T-helper 17 cell (primary cell): ENCODE data around the gene RPGRIP1L. TPM values are rescaled to one million over a fixed set of nuclear protein-coding genes. Genes with fewer than 3 reads are reported as not detected.

Experiments used
- ATAC-seq: fragments of 150-1000 bp; cut with Tn5 transposase; 2 replicates; pipeline ENCODE4 v1.10.0; 2021; ENCODE audit warnings: mild to moderate bottlenecking, moderate library complexity
- DNase-seq, 3 donors: peaks; one replicate each; pipeline versions ENCODE4 v3.0.0 to v3.0.0-alpha.2; 2020 to 2021
- H3K9me3 ChIP-seq: one replicate; pipeline ENCODE4 v1.7.0; 2013; ENCODE audit warnings: low read length, mild to moderate bottlenecking; ENCODE audit not compliant: control insufficient read depth, poor library complexity, severe bottlenecking
- H3K27ac Mint-ChIP-seq: one replicate; pipeline ENCODE4 v1.8.0; 2022; ENCODE audit warnings: mild to moderate bottlenecking, moderate library complexity, mixed read lengths
- H3K27me3 Mint-ChIP-seq: one replicate; pipeline ENCODE4 v1.8.0; 2022; ENCODE audit warnings: mixed read lengths
- H3K36me3 Mint-ChIP-seq: one replicate; pipeline ENCODE4 v1.8.0; 2022; ENCODE audit warnings: low read depth, mixed read lengths
- H3K4me1 Mint-ChIP-seq: one replicate; pipeline ENCODE4 v1.8.0; 2022; ENCODE audit warnings: mild to moderate bottlenecking, mixed read lengths
- H3K4me3 Mint-ChIP-seq: one replicate; pipeline ENCODE4 v1.8.0; 2022; ENCODE audit warnings: mild to moderate bottlenecking, moderate library complexity, mixed read lengths
- total RNA-seq, 4 donors: library from RNA in 2 of 4; stranded (reverse) in 2 of 4; gene quantifications; one replicate each; pipeline ENCODE4 v1.2.3 and lab custom pipeline; 2022 to 2026

RPGRIP1L gene
- total RNA-seq (1 to 10 TPM; 2.1 to 4.1 TPM), total RNA-seq (lab: John Stamatoyannopoulos, UW) (5.3 to 7.2 reads per million in 2 donors)

GRCh38 chr16:53703590-53704444 lies at the start of gene RPGRIP1L, which contains the start of gene FTO:
TSS of gene RPGRIP1L (minus strand) at chr16:53703859. CDS start at chr16:53700723, 3,136 bp downstream.
TSS of gene FTO (plus strand) at chr16:53704156.
- ATAC-seq (peak; percentile 94), DNase-seq (peak; percentile 91 to 95 (median 94))
- peak within 1 kb of the TSS; percentile 99 for H3K4me3 Mint-ChIP-seq
- peaks cover 29% of the 10 kb centered on the region for H3K4me1 Mint-ChIP-seq
- H3K27me3 Mint-ChIP-seq = no peaks in the 10 kb centered on the region
- H3K36me3 Mint-ChIP-seq = peaks cover 3% of the 10 kb centered on the region
- H3K9me3 ChIP-seq = no peaks in the 10 kb centered on the region
- peak within 1 kb of the TSS; percentile 97 for H3K27ac Mint-ChIP-seq

- ATAC-seq (no peak), DNase-seq (no peak)
- H3K27me3 Mint-ChIP-seq = no peaks in the 10 kb centered on the region
- peaks cover 16% of the 10 kb centered on the region for H3K4me1 Mint-ChIP-seq
- H3K27ac Mint-ChIP-seq = no peak overlapping the region
- no peaks in the 10 kb centered on the region for H3K9me3 ChIP-seq
- no peak overlapping the region for H3K4me3 Mint-ChIP-seq
- H3K36me3 Mint-ChIP-seq = no peaks in the 10 kb centered on the region
Measured at GRCh38 chr16:53753431-53753830, 49.8 kb upstream of the RPGRIP1L start.

- Mint-ChIP-seq H3K27me3 (no peaks in the 10 kb centered on the region), H3K27ac (no peak overlapping the region), H3K4me3 (no peak overlapping the region), H3K36me3 (peaks cover 1% of the 10 kb centered on the region), H3K4me1 (peaks cover 16% of the 10 kb centered on the region)
- no peak for DNase-seq
- no peak for ATAC-seq
- H3K9me3 ChIP-seq = no peaks in the 10 kb centered on the region
Measured at GRCh38 chr16:53752560-53752959, 48.9 kb upstream of the RPGRIP1L start.

GRCh38 chr16:53745753-53746266 lies 42.2 kb upstream of the RPGRIP1L start:
- H3K27ac Mint-ChIP-seq = peak overlapping the region; percentile 68
- H3K4me1 Mint-ChIP-seq = peaks cover 28% of the 10 kb centered on the region
- no peak for DNase-seq
- no peak for ATAC-seq
- no peaks in the 10 kb centered on the region for H3K27me3 Mint-ChIP-seq
- H3K9me3 ChIP-seq = no peaks in the 10 kb centered on the region
- peaks cover 3% of the 10 kb centered on the region for H3K36me3 Mint-ChIP-seq
- no peak overlapping the region for H3K4me3 Mint-ChIP-seq

GRCh38 chr16:53745086-53745485 lies 41.4 kb upstream of the RPGRIP1L start:
- ATAC-seq = no peak
- H3K27ac Mint-ChIP-seq = peak overlapping the region; percentile 68
- H3K4me3 Mint-ChIP-seq = peak overlapping the region; percentile 9

DNA sequence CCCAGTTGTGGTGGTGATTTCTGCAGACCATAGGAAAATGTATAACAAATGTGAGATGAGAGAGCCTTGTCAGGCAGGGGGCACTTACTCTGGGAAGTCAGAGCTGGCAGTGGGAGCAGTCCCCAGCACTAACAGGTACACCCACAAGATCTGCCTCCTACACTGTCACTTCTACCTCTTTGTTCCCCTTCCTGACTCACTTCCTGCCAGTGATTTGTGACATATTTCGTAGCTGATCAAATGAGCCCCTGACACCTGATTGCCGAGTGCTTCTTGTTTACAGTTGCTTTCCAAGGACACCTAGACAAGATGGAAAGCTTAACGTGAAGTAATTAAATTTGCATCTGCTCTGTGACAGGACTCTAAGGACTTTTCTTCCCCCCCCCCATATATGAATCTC lies 40.8 kb upstream of the RPGRIP1L start:
- Mint-ChIP-seq H3K36me3 (peaks cover 3% of the 10 kb centered on the region), H3K4me1 (peaks cover 32% of the 10 kb centered on the region), H3K27me3 (no peaks in the 10 kb centered on the region), H3K27ac (peak overlapping the region; percentile 68), H3K4me3 (peak overlapping the region; percentile 66)
- DNase-seq (no peak), ATAC-seq (peak; percentile 89)
- H3K9me3 ChIP-seq = no peaks in the 10 kb centered on the region

More at GRCh38 chr16:53745086-53745485, 41.4 kb upstream of the RPGRIP1L start:
- no peaks in the 10 kb centered on the region for H3K9me3 ChIP-seq
- Mint-ChIP-seq H3K4me1 (peaks cover 30% of the 10 kb centered on the region), H3K27me3 (no peaks in the 10 kb centered on the region), H3K36me3 (peaks cover 3% of the 10 kb centered on the region)
- DNase-seq = no peak

GRCh38 chr16:53743149-53743566 lies 39.5 kb upstream of the RPGRIP1L start:
- Mint-ChIP-seq H3K4me1 (peaks cover 32% of the 10 kb centered on the region), H3K27ac (no peak overlapping the region), H3K4me3 (no peak overlapping the region), H3K27me3 (no peaks in the 10 kb centered on the region), H3K36me3 (peaks cover 3% of the 10 kb centered on the region)
- DNase-seq (no peak), ATAC-seq (peak; percentile 44)
- H3K9me3 ChIP-seq = no peaks in the 10 kb centered on the region

DNA sequence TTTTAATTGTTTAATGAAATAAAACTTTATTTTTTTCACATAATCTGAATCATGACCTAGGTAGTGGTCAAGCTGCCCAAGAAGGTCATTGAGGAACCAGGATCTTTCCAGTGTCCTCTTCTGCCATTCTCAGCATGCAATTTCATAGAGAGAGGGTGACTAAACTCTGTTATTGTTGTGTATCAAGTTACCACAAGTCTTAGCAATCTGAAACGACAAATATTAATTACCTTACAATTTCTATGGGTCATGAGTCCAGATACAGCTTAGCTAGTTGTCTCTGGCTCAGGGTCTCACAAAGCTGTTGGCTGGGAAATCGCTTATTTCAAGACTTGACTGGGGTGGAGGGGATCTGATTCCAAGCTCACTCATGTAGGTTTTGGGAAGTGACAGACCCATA lies 37.9 kb upstream of the RPGRIP1L start:
- Mint-ChIP-seq H3K36me3 (no peaks in the 10 kb centered on the region), H3K4me1 (peaks cover 30% of the 10 kb centered on the region), H3K4me3 (no peak overlapping the region), H3K27ac (no peak overlapping the region), H3K27me3 (no peaks in the 10 kb centered on the region)
- no peak for DNase-seq
- H3K9me3 ChIP-seq = no peaks in the 10 kb centered on the region
- ATAC-seq = no peak

DNA sequence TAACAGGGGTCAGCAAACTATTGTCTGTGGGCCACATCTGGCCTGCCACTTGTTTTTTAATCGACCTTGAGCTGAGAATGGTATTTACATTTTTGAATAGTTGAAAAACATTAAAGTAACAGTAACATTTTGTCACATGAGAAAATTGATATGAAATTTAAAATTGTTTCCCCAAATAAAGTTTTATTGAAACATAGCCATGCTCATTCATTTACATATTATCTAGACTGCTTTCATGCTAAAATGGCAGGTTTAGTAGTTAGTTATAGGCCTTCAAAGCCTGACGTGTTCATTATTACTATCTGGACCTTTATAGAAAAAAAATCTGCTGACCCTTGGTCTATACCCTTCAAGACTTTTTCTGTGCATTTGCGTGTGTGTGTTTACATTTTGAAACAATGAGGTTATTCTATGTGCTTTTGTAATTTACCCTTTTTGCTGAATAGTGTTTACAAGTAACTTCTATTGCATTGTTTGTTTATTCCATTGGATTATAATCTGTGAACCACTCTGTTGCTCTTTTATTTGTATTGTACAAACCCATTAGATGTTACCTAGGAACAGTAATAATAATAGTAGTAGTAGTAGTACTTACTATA lies 37.4 kb upstream of the RPGRIP1L start:
- Mint-ChIP-seq H3K36me3 (no peaks in the 10 kb centered on the region), H3K4me3 (no peak overlapping the region), H3K27ac (no peak overlapping the region), H3K4me1 (peaks cover 35% of the 10 kb centered on the region), H3K27me3 (no peaks in the 10 kb centered on the region)
- ATAC-seq (no peak), DNase-seq (no peak)
- no peaks in the 10 kb centered on the region for H3K9me3 ChIP-seq

DNA sequence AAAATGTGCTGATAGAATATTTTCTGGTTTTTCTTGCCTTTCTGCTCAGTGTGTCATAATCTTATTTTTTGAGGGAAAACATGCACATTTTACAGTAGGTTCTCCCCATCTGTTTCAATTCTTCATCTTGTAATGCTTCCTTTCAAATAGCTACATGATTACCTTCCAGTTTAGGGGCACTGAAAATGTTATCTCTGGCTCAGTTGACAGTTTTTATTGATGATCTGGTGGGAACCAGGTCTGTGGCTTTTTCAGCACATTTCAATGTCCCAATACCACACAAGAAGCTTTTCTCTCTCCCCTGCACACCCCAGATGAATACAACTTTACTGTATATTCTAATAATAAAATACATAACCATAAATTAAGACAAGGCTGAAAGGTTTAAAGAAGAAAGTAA lies 36.8 kb upstream of the RPGRIP1L start:
- ATAC-seq = no peak
- H3K27ac Mint-ChIP-seq = no peak overlapping the region
- H3K27me3 Mint-ChIP-seq = no peaks in the 10 kb centered on the region
- no peaks in the 10 kb centered on the region for H3K36me3 Mint-ChIP-seq
- peaks cover 37% of the 10 kb centered on the region for H3K4me1 Mint-ChIP-seq
- H3K9me3 ChIP-seq = no peaks in the 10 kb centered on the region
- no peak for DNase-seq
- no peak overlapping the region for H3K4me3 Mint-ChIP-seq

- Mint-ChIP-seq H3K4me1 (peaks cover 31% of the 10 kb centered on the region), H3K27me3 (no peaks in the 10 kb centered on the region), H3K27ac (no peak overlapping the region), H3K36me3 (no peaks in the 10 kb centered on the region), H3K4me3 (no peak overlapping the region)
- H3K9me3 ChIP-seq = no peaks in the 10 kb centered on the region
- no peak for ATAC-seq
- DNase-seq = no peak
Measured at GRCh38 chr16:53737552-53737951, 33.9 kb upstream of the RPGRIP1L start.

DNA sequence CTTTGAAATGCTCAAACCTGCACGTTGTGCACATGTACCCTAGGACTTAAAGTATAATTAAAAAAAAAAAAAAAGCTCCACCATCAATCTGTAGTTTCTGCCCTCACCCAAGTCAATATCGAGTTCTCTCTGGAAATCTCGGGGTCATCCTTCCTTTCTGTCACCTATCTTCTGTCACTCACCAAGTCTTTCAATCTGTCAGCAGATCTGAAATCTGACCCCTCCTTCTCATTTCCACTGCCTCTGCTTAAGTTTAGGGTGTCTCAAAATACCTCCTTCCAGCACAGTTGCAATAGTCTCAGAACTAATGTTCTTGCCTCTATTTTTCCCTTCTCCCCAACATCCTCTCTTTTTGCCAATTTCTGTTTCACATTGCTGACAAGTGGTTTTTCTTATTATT lies 32.6 kb upstream of the RPGRIP1L start:
- H3K27me3 Mint-ChIP-seq = no peaks in the 10 kb centered on the region
- no peaks in the 10 kb centered on the region for H3K36me3 Mint-ChIP-seq
- DNase-seq (no peak), ATAC-seq (no peak)
- H3K4me3 Mint-ChIP-seq = no peak overlapping the region
- H3K4me1 Mint-ChIP-seq = peaks cover 30% of the 10 kb centered on the region
- H3K9me3 ChIP-seq = no peaks in the 10 kb centered on the region
- H3K27ac Mint-ChIP-seq = no peak overlapping the region

GRCh38 chr16:53734908-53735307 lies 31.2 kb upstream of the RPGRIP1L start:
- no peaks in the 10 kb centered on the region for H3K9me3 ChIP-seq
- Mint-ChIP-seq H3K27me3 (no peaks in the 10 kb centered on the region), H3K36me3 (no peaks in the 10 kb centered on the region), H3K4me3 (no peak overlapping the region), H3K27ac (no peak overlapping the region), H3K4me1 (peaks cover 27% of the 10 kb centered on the region)
- ATAC-seq = no peak
- DNase-seq = no peak
